Myocyte (in vitro differentiated cells): Measurements from ENCODE around the gene FGL2. TPM values are rescaled to one million over a fixed set of nuclear protein-coding genes. Genes with fewer than 3 reads are reported as not detected.
"Not testable (repeated sequence)": the region's sequence is repeated elsewhere in the genome, so short reads cannot be mapped to it uniquely, and the experiment has no call there.

Experiments
- DNase-seq: peaks from one replicate; pipeline ENCODE4 v3.0.0-alpha.2; 2012; ENCODE audit warnings: low read depth
- polyA plus RNA-seq: library from polyadenylated mRNA; unstranded; fragments of >200 nt; gene quantifications from one replicate; pipeline ENCODE4 v1.2.1, GENCODE V29; 2012; ENCODE audit warnings: missing spikeins
- total RNA-seq: library from RNA; depleted of rRNA; stranded (reverse); fragments of >200 nt; gene quantifications from 2 replicates; pipeline ENCODE4 v1.2.3, GENCODE V29; 2014

The FGL2 gene, protein sequence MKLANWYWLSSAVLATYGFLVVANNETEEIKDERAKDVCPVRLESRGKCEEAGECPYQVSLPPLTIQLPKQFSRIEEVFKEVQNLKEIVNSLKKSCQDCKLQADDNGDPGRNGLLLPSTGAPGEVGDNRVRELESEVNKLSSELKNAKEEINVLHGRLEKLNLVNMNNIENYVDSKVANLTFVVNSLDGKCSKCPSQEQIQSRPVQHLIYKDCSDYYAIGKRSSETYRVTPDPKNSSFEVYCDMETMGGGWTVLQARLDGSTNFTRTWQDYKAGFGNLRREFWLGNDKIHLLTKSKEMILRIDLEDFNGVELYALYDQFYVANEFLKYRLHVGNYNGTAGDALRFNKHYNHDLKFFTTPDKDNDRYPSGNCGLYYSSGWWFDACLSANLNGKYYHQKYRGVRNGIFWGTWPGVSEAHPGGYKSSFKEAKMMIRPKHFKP
- total RNA-seq: 7.5 and 9.1 TPM in 2 replicates
- polyA plus RNA-seq: 3.0 TPM

DNA sequence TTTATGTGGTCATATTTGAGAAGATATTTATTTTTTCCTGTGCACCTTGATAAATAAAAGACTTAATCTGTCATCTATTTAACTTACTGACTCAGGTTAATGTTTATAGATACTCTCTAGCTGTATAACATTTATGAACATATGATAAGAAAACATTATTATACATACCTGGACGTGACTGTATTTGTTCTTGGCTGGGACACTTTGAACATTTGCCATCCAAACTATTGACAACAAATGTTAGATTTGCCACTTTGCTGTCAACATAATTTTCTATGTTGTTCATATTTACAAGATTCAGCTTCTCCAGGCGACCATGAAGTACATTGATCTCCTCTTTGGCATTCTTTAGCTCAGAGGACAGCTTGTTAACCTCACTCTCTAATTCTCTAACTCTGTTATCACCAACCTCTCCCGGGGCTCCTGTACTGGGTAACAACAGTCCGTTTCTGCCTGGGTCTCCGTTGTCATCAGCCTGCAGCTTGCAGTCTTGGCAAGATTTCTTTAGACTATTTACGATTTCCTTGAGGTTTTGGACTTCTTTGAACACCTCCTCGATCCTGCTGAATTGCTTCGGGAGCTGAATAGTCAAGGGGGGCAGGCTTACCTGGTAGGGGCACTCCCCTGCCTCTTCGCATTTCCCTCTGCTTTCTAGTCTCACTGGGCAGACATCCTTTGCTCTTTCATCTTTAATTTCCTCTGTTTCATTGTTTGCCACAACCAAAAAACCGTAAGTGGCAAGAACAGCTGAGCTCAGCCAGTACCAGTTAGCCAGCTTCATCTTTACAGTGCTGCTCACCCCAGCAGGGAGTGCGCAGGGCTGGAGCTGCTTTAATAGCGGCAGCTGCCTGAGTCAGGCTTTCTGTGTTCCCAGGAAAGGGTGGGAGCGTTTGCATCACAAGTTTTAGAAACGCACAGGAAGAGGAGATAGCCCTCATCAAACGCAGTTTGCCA is at the start of gene FGL2:
FGL2 (minus strand) TSS at position 807 of the 954 bp plus-strand sequence; CDS start at position 781, 26 bp downstream.
- DNase-seq: peak; percentile 93

DNA sequence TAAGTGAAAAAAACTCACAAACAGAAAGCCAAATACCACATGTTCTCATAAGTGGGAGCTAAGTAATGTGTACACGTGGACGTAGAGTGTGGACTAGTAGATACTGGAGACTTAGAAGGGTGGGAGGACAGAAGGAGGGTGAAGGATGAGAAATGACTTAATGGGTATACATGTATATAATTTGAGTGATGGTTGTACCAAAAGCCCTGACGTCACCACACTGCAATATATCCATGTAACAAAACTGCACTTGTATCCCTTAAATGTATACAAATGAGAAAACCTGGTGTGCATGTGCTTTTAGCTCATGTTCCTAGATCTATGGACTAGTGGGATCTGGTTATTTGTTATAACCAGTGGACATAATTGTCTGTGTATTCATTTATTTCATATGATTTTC is 48.5 kb upstream of the FGL2 start:
- DNase-seq: no peak

DNA sequence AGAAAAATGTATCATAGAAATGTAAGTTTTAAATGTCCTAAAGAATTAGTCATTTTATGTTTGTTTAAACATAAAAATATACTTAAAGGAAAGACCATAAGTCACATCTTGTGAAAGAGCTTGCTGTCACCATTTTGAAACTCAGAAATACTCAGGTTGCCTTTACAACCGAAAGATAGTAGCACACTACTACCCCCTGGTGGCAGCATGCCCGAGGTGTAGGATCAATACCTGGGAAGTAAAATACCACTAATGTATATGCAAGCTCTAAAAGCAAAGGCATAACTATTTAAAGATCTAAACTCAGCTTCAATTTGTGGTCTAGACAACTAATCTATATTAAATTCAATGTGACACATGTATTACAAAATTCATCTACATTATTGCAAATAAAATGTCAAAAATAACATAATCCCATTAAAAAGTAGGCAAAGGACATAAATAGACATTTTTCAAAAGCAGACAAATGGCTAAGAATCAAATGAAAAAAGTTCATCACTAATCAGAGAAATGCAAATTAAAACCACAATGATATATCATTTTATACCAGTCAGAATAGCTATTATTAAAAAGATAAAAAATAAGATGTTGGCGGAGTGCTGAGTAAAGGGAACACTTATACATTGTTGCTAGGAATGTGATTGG is 47.7 kb upstream of the FGL2 start:
- peak; percentile 78 for DNase-seq

DNA sequence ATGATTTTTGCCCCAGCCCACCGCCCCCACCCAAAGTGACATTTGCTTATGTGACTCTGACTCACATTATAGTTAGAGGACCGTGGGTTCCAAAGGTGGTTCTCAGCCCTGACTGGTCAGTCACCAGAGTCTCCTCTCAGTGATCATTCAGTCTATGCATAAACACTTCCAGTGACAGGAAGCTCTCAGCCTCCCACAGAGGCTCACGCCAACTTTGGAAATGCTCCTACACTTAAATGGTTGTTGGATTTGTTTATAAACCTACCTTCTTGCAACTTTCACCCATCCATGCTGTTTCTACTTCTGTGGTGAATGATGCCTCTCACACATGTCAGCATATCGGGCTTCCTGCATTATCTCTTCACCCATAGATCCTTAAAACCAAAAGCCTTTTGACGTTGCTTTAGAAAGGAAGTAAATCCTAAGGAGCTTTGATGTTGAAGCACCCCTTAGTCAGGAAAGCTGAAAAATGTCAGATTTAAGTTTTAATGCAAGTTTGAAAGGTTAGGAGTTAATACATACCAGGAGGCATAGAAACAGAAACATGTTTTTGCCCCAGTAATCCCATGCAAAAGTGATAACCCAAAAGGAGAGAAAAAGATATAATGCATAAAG is 46.5 kb upstream of the FGL2 start:
- DNase-seq: no peak

DNA sequence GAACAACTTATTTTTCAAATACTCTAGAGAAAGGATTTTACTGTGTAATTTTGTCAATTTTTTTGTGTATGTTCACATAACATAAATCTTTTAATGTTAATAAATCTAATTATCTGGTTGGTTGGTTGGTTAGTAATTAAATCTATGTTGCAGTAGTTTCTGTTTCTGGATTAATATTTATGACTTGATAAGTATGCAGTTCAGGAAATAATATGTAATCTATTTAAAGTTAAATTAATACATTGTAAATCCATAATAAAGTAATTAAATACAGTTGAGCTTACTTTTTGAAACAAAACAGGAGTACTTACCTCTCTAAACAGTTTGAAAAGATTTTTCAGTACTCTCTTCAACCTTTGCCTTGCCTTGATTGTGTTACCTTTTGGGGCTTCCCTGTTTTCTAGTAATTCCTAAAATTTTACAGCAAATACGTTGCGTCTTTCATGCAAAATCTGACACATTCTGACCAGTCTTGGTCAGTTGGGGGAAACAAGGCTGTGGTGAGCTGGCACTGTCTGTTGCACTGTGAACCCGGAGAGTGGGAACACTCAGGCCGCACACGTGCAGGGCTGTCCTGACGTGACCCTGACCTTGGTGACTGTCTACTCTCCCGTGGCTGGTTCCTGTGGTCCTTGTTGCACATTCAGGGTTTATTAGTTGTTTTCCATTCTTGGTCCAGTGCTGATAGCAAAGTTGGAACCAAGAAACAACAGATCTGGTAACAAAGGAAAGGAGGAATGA is 45.6 kb upstream of the FGL2 start:
- DNase-seq: peak; percentile 79

DNA sequence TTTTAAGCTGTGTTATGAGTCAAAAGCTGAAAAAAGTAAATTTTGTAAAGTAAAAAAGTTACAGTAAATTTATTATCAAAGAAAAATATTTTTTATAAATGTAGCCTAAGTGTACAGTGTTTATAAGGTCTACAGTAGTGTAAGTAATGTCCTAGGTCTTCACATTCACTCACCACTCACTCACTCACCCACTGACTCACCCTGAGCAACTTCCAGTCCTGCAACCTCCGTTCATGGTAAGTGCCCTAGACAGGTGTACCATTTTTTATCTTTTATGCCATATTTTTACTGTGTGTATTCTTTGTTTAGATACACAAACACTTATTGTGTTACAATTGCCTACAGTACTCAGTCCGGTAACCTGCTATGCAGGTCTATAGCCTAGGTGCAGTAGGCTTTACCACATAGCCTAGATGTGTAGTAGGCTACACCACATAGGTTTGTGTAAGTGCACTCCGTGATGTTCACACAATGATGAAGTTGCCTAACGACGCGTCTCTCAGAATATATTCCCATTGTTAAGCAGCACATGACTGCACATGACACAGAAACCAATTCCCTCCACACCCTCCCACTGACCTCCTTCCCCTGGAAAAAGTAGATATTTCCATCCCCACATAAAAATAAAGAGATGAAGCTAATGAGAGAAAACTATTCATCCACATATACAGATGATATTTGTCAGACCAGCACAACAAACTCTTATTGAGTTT is 44.8 kb upstream of the FGL2 start:
- DNase-seq: no peak

DNA sequence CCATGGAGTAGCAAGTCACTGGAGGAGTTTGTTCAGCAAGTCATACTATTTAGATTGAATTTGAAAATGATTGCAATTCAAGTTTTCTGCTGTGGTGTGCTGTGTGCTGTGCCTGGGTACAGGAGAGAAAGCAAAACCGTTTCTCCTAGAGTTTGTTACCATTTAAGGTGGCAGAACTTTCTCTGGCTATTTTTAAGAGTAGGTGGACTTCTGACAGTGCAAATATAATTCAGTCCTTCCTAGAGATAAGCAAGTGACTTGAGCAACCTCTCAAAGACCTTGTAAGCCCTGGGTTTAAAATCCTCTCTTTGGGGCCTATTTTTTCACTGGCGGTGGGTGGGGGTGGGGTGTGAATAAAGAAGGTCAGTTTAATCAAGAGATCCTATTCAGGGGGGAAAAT is 42.9 kb upstream of the FGL2 start:
- no peak for DNase-seq

DNA sequence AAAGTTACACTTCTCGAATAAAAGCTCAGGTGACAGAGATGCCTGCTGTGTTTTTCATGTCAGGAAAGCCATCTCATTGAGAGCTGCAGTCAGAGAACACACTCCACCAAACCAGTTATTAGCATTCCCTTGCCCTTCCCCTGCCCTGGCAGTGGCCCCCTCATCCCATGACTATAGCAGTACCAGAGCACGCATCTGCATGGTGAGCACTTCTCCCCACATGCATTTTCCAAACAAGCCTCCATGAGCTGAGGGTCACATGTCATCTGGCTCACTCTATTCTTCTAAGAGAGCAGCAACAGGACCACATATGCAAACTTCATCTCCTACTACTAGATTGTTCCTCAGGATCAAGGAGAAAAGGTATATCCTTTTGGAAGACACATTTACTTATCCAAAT is 42.4 kb upstream of the FGL2 start:
- no peak for DNase-seq

DNA sequence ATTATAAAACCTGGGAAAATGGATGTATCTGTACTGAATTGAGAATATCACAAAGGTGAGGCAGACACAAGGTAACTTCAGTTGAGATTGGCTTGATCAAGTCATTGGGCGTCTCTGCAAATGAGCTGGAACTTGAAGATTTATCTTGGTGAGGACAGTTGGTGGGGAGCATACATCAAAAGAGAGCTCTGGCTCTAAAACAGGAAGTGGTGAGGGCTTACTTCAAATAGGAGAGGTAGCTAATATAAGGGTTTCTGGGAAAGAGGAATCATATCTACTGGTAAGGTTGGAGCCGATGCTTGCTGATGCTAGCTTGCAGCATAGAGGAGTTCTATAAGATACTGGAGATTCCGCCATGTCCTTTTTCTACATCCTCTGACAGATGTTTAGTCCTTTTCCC is 39.9 kb upstream of the FGL2 start:
- DNase-seq: no peak

DNA sequence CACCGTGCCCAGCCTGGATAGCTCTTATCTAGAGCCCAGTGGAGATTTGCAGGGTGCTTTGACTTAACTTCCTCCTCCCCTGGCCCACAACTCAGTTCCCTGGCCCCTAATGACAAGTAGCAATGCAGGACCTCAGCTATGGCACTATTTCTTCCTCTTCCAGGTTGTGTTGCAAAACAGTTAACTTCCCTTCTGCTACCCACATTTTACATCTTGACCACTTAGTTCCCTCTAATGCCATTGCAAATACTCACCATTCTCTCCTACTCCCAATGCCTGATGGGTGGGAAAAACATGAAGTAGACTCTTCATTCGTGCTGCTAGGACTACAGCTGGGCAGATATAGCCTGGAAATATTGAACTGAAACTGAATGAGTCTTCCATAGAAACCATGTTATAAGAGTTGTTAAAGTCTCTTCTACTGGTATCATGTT is 39.1 kb upstream of the FGL2 start:
- no peak for DNase-seq

DNA sequence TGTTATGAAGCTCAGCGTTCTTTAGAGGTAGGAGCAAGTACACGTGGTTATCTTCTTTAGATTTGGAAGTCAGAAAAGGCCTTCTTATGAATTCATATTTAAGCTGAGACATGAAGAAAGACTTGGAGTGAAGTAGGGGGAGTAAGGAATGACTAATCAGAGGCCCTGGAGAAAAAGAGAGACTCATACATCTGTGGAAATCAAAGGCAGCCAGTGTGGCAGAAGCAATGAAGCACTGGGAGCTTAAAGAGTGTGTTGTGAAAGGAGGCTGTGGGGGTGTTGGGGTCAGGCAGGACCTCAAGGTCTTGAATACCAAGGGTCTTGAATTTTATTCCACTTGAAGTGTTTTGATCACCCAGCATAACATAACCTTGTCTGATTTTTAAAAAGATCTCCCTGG is 35.7 kb upstream of the FGL2 start:
- DNase-seq: no peak

DNA sequence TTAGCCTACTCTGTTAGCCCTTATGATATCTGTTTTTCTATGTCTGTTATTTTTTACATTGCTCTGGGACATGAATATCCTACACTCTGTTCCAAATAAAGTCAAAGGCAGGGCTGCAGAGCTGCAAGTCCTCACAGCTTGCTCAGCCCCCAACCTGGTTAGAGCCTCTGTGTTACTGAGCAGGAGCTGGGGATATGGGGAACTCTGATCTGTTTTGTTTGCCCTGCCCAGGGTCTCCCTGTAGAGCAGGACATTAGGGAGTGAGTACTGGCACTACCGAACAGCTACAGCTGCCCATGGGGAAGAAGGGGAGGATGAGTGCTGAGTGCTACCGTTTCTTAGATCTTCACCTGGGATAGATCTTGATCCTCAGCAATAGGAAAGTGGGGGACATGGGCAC is 32.8 kb upstream of the FGL2 start:
- DNase-seq: no peak

DNA sequence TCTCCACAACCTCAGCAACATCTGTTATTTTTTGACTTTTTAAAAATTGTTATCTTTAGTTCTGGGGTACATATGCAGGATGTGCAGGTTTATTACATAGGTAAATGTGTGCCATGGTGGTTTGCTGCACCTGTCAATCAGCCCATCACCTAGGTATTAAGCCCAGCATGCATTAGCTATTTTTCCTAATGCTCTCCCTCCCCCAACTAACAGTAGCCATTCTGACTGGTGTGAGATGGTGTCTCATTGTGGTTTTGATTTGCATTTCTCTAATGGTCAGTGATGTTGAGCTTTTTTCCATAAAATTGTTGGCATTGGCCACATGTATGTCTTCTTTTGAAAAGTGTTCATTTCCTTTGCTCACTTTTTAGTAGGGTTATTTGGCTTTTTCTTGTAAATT is 29.2 kb upstream of the FGL2 start:
- DNase-seq: not testable (repeated sequence)

DNA sequence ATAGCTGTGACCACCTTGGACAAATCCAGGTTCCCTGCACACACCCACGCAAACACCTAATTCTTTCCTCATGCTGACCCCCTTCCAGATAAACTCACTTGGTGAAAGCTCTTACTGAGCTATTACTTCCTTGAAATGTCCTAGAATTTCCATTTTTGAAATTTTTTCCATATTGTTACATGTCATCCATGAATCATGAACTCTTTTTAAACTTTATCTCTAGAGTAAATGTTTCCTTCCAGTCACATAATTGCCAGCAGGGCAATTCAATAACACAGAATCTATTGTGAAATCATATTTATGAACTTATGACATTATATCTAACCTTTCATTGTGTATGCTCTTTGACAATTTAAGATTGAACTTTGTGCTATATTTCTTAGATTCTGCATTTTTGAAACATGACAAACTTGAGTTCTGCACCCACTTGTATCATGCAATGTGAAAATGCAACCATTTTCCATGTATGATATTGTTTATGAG is 26.8 kb upstream of the FGL2 start:
- no peak for DNase-seq

DNA sequence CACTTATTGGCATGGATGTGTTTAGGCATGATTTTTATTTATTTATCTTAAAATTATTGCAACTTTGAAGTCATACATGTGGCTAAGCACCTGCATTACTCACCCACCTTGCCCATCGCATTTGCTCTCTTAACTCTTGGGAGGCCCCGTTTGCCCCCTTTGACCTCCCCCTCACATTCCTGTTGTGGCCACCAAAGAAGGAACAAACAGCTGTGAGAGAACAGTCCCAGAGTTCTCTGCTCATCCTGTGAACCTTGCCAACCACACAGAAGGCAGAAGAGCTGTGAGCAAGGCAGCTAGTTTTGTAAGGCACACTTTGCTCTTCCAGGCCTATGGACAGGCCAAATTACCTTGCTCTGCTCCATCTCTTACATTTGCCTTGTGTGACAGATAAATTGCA is 23.6 kb upstream of the FGL2 start:
- DNase-seq: peak; percentile 77

DNA sequence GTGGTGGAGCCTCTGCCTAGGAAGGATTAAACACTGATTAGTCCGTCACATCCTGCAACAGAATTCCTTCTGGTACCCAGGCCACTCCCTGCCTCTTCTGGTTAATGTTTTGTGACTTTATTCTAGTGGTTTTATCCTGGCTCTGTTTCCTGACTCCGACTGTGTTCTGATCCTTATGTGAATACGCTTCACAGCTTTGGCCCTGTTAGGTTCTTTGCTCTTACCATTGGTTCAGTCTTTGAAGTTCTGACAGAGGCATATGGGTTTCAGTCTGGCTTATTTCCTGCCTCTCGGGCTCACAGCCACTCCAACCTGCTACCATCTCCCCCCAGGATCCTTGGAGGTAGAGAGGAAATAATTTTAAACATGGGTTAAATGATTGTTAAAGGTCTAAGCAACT is 23.2 kb upstream of the FGL2 start:
- no peak for DNase-seq

DNA sequence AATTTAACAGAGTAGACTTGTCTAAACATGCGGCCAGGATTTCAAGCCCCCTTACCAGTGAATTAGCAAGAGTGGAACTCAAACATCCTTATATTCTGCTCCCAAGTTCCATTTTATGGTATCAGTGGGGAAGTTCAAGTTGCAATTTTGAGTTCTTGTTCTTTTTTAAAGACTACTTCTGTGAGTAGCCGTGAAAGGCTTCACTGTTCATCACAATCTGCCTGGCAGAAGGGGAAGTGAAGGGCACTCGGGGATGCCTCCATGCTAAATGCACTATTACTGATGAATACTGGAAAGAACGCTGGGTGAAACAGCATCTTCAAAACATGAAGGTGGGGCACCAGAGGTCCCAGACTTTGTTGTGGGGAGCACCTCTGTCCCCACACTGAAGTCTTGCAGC is 22.4 kb upstream of the FGL2 start:
- DNase-seq: no peak

DNA sequence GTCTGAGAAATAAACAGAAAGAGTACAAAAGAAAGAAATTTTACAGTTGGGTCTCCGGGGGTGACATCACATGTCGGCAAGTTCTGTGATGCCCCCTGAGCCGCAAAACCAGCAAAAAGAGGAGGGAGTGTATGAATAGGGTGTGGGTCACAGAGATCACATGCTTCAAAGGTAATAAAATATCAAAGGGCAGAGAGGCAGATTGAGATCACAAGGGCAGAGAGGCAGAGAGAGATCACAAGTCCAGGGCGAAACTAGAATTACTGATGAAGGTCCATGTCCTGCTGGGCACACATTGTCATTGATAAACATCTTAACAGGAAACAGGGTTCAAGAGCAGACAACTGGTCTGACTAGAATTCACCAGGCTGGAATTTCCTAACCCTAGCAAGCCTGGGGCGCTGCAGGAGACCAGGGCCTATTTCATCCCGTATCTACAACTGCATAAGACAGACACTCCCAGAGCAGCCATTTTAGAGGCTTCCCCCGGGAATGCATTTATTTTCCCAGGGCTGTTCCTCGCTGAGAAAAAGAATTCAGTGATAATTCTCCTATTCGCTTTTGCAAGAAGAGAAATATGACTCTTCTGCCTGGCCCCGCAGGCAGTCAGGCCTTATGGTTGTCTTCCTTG is 20.2 kb upstream of the FGL2 start:
- not testable (repeated sequence) for DNase-seq
